IMR-90 (cell line): ENCODE data around the gene PDE5A. TPM values are rescaled to one million over a fixed set of nuclear protein-coding genes. Genes with fewer than 3 reads are reported as not detected.

Experiments used
- ATAC-seq: fragments of 200-7000 bp; cut with Tn5 transposase; 2 replicates; pipeline ENCODE4 v1.9.1; 2020; ENCODE audit warnings: low read depth, mild to moderate bottlenecking, moderate library complexity
- BruUV-seq: library from RNA; stranded (reverse); fragments of 400-500 nt; replicated peaks from 2 replicates; lab custom pipeline; 2021; lab: Mats Ljungman, UMichigan
- CTCF ChIA-PET: fragments of 300-600 bp; formaldehyde crosslinking; extraction: SDS; loops from one replicate; lab custom pipeline; 2021; ENCODE audit warnings: antibody characterized with exemption; lab: Yijun Ruan, JAX
- POLR2A ChIA-PET: fragments of 300-600 bp; sonication (Branson Sonifier 250); formaldehyde crosslinking; loops from one replicate; lab custom pipeline; 2022; ENCODE audit warnings: antibody characterized with exemption; ENCODE audit not compliant: unreplicated experiment; lab: Charles Lee
- DNase-seq: peaks from one replicate; pipeline ENCODE4 v3.0.0; 2013
- H2AFZ ChIP-seq: replicated peaks from 2 replicates; pipeline ENCODE3; 2013; ENCODE audit warnings: low read length, mild to moderate bottlenecking; ENCODE audit not compliant: poor library complexity
- H2AK5ac ChIP-seq: 2 replicates; pipeline ENCODE4 v1.6.1; 2013; ENCODE audit warnings: low read depth, low read length, inconsistent platforms
- H2AK9ac ChIP-seq: replicated peaks from 2 replicates; pipeline ENCODE3; 2013; ENCODE audit warnings: mild to moderate bottlenecking, low read depth, low read length, moderate library complexity; ENCODE audit not compliant: poor library complexity
- H2BK120ac ChIP-seq: 2 replicates; pipeline ENCODE4 v1.6.1; 2013; ENCODE audit warnings: low read depth, low read length, inconsistent platforms
- H2BK15ac ChIP-seq: 3 replicates; pipeline ENCODE4 v1.6.1; 2013; ENCODE audit warnings: low read depth, low read length, inconsistent platforms
- H2BK20ac ChIP-seq: 2 replicates; pipeline ENCODE4 v1.6.1; 2013; ENCODE audit warnings: low read depth, mild to moderate bottlenecking, inconsistent platforms, low read length, moderate library complexity
- H2BK5ac ChIP-seq: 2 replicates; pipeline ENCODE4 v1.6.1; 2013; ENCODE audit warnings: mild to moderate bottlenecking, low read depth, low read length, inconsistent platforms; ENCODE audit not compliant: poor library complexity, severe bottlenecking
- H3K14ac ChIP-seq: replicated peaks from 2 replicates; pipeline ENCODE4 v1.6.1; 2013; ENCODE audit warnings: low read depth, low read length, inconsistent platforms
- H3K18ac ChIP-seq: 2 replicates; pipeline ENCODE4 v1.6.1; 2013; ENCODE audit warnings: low read depth, low read length, control low read depth
- H3K23ac ChIP-seq: 2 replicates; pipeline ENCODE4 v1.6.1; 2013; ENCODE audit warnings: low read depth, low read length, inconsistent platforms
- H3K27ac ChIP-seq: 2 replicates; pipeline ENCODE4 v1.5.1; 2013; ENCODE audit warnings: mild to moderate bottlenecking, control low read depth, low read length; ENCODE audit not compliant: insufficient read depth
- H3K27me3 ChIP-seq: 2 replicates; pipeline ENCODE4 v1.6.1; 2013; ENCODE audit warnings: low read length; ENCODE audit not compliant: control insufficient read depth, insufficient read depth
- H3K36me3 ChIP-seq: 2 replicates; pipeline ENCODE4 v1.6.1; 2013; ENCODE audit warnings: low read length, mixed read lengths; ENCODE audit not compliant: control insufficient read depth, insufficient read depth
- H3K4ac ChIP-seq: 2 replicates; pipeline ENCODE4 v1.6.1; 2013; ENCODE audit warnings: low read depth, low read length, inconsistent platforms
- H3K4me1 ChIP-seq: 2 replicates; pipeline ENCODE4 v1.6.1; 2013; ENCODE audit warnings: low read length, mixed read lengths; ENCODE audit not compliant: control insufficient read depth, insufficient read depth
- H3K4me2 ChIP-seq: 2 replicates; pipeline ENCODE4 v1.6.1; 2013; ENCODE audit warnings: low read depth, mild to moderate bottlenecking, control low read depth, low read length, moderate library complexity
- H3K4me3 ChIP-seq: 2 replicates; pipeline ENCODE4 v1.5.1; 2013; ENCODE audit warnings: low read depth, mild to moderate bottlenecking, control low read depth, low read length, moderate library complexity; ENCODE audit not compliant: insufficient read depth
- H3K56ac ChIP-seq: 2 replicates; pipeline ENCODE4 v1.6.1; 2013; ENCODE audit warnings: low read length, inconsistent platforms; ENCODE audit not compliant: insufficient read depth; ENCODE audit errors: extremely low read depth
- H3K79me1 ChIP-seq, 2 experiments: 2 replicates each; pipeline ENCODE4 v1.6.1; 2013; ENCODE audit warnings: low read length in 2 of 2, inconsistent platforms in 1 of 2, low read depth in 1 of 2
- H3K9ac ChIP-seq: 2 replicates; pipeline ENCODE4 v1.6.1; 2013; ENCODE audit warnings: low read depth, low read length, control low read depth
- H3K9me1 ChIP-seq: 2 replicates; pipeline ENCODE4 v1.6.1; 2013; ENCODE audit warnings: low read length, inconsistent platforms; ENCODE audit not compliant: insufficient read depth
- H3K9me3 ChIP-seq: 2 replicates; pipeline ENCODE4 v1.6.1; 2013; ENCODE audit warnings: low read length; ENCODE audit not compliant: control insufficient read depth, insufficient read depth
- H4K20me1 ChIP-seq: 2 replicates; pipeline ENCODE4 v1.6.1; 2013; ENCODE audit warnings: low read length, inconsistent platforms; ENCODE audit not compliant: insufficient read depth
- H4K5ac ChIP-seq: 2 replicates; pipeline ENCODE4 v1.6.1; 2013; ENCODE audit warnings: mild to moderate bottlenecking, low read depth, low read length, control low read depth
- H4K8ac ChIP-seq, 2 experiments: 2 replicates each; pipeline ENCODE4 v1.6.1; 2013; ENCODE audit warnings: low read depth in 2 of 2, low read length in 2 of 2, control low read depth in 1 of 2, inconsistent platforms in 1 of 2
- H4K91ac ChIP-seq: 2 replicates; pipeline ENCODE4 v1.6.1; 2013; ENCODE audit warnings: low read depth, low read length, inconsistent platforms; ENCODE audit not compliant: insufficient read depth
- BHLHE40 ChIP-seq: fragments of 150-350 bp; IDR thresholded peaks from 2 replicates; pipeline ENCODE4 v1.6.1; 2016; ENCODE audit warnings: mild to moderate bottlenecking, low read depth, low read length
- CEBPB ChIP-seq: IDR thresholded peaks from 2 replicates; pipeline ENCODE4 v1.6.1; 2012; ENCODE audit warnings: low read depth, low read length, improper control_type of control experiment
- CHD1 ChIP-seq: IDR thresholded peaks from 2 replicates; pipeline ENCODE4 v1.6.1; 2012; ENCODE audit warnings: low read depth, low read length, improper control_type of control experiment
- CTCF ChIP-seq: conservative IDR thresholded peaks from 2 replicates; pipeline ENCODE4 v1.5.1; 2012; ENCODE audit warnings: mild to moderate bottlenecking, low read depth, low read length, improper control_type of control experiment
- FOS ChIP-seq: fragments of 150-350 bp; IDR thresholded peaks from 2 replicates; pipeline ENCODE4 v1.6.1; 2016; ENCODE audit warnings: low read depth, low read length
- MAFK ChIP-seq: IDR thresholded peaks from 2 replicates; pipeline ENCODE4 v1.6.1; 2012; ENCODE audit warnings: low read depth, low read length, improper control_type of control experiment
- MAZ ChIP-seq: IDR thresholded peaks from 2 replicates; pipeline ENCODE4 v1.6.1; 2012; ENCODE audit warnings: low read depth, mild to moderate bottlenecking, low read length, improper control_type of control experiment, moderate library complexity, borderline replicate concordance
- MXI1 ChIP-seq: IDR thresholded peaks from 2 replicates; pipeline ENCODE4 v1.6.1; 2012; ENCODE audit warnings: low read depth, mild to moderate bottlenecking, low read length, moderate library complexity, borderline replicate concordance
- NFE2L2 ChIP-seq: fragments of 150-350 bp; IDR thresholded peaks from 2 replicates; pipeline ENCODE4 v1.6.1; 2016; ENCODE audit warnings: low read depth, mild to moderate bottlenecking, low read length
- POLR2A ChIP-seq: IDR thresholded peaks from 2 replicates; pipeline ENCODE4 v1.6.1; 2012; ENCODE audit warnings: mild to moderate bottlenecking, low read depth, low read length
- RAD21 ChIP-seq: IDR thresholded peaks from 2 replicates; pipeline ENCODE4 v1.6.1; 2012; ENCODE audit warnings: low read length, improper control_type of control experiment
- SMC3 ChIP-seq: fragments of 150-350 bp; IDR thresholded peaks from 2 replicates; pipeline ENCODE4 v1.6.1; 2016; ENCODE audit warnings: low read depth, mild to moderate bottlenecking, antibody characterized with exemption, low read length, moderate library complexity
- USF2 ChIP-seq: fragments of 150-350 bp; IDR thresholded peaks from 2 replicates; pipeline ENCODE4 v1.6.1; 2017; ENCODE audit warnings: mild to moderate bottlenecking, antibody characterized with exemption, low read length, low read depth
- dilution Hi-C: fragments of 300-500 bp; cut with HindIII; formaldehyde crosslinking; loops from one replicate; pipeline ENCODE4 v1.14.3; 2018; ENCODE audit warnings: low sequenced_read_pairs; ENCODE audit not compliant: unreplicated experiment
- in situ Hi-C: fragments of 300-500 bp; cut with MboI; formaldehyde crosslinking; loops from 3 replicates; pipeline ENCODE4 v1.14.3; 2019; ENCODE audit warnings: low sequenced_read_pairs, inconsistent platforms, mixed read lengths
- intact Hi-C: fragments of 100-400 bp; cut with micrococcal nuclease; formaldehyde crosslinking; loops from 2 replicates; pipeline ENCODE4 v1.10.0; 2022
- polyA plus RNA-seq, 3 experiments: library from polyadenylated mRNA; depleted of rRNA; stranded (reverse); fragments of >200 nt; gene quantifications; 2 replicates each; pipeline ENCODE4 v1.2.3, GENCODE V29; 2012; ENCODE audit warnings: low replicate concordance in 1 of 3
- total RNA-seq: library from RNA; depleted of rRNA; stranded (reverse); fragments of >200 nt; gene quantifications from 2 replicates; pipeline ENCODE4 v1.2.3, GENCODE V29; 2012
- TF ChIP-seq, protein P1 (sequence below): fragments of 150-350 bp; IDR thresholded peaks from 2 replicates; pipeline ENCODE4 v1.6.1; 2016; ENCODE audit warnings: low read depth, mild to moderate bottlenecking, low read length, moderate library complexity, borderline replicate concordance

PDE5A gene
- total and polyA plus RNA-seq, 2 of the 4 experiments (the other 2 are of a cell fraction): 101 to 770 TPM

DNA sequence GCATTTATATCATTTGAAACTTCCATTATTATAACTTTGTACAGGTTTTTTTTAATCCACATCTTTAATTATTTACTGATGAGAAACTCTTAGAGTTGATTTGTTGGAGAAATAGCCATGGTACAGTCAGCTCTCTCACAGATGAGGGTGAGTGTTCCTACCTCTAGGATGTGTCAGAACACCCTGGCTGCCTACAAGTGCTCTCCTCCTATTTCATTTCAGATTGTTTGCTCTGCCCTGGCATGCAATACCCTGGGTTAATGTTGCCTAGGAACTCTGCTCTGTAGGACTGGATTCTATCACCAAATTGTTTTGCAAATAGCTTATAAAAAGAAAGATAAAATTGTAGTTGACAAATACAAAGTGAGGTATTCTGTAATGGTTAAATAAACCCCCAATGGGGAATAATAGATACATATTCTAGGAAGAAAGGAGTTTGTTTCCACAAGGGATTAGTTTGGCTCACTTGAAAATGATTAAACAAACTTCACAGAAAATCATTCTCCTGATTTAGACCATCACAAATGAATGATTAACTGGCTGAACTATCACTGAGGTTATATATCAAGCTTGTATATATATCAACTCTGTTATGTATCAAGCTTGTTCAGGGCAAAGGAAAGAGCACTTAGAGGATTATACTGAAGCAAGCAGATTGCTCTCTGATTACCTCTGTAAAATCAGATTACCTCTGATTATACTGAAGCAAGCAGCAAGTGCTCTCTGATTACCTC, 150.0 kb downstream of the PDE5A start:
- intact Hi-C loops: no loop called here
- Histone ChIP-seq H3K27ac (no peak overlapping the region), H3K56ac (no peak overlapping the region), H3K4ac (no peak overlapping the region), H2BK120ac (no peak overlapping the region), H2AFZ (no peak overlapping the region), H3K79me1 (peaks cover 4 to 6% of the 10 kb centered on the region in 2 experiments; a peak in 1 of 4 replicates), H3K18ac (no peak overlapping the region), H2BK5ac (no peak overlapping the region), H3K9me1 (no peaks in the 10 kb centered on the region; the same call in 1 of the 2 replicates), H2AK5ac (no peak overlapping the region), H3K9me3 (no peaks in the 10 kb centered on the region), H2BK15ac (no peak overlapping the region), H3K4me3 (no peak overlapping the region), H3K4me2 (no peak overlapping the region), H3K23ac (no peak overlapping the region), H2AK9ac (no peak overlapping the region), H3K27me3 (no peaks in the 10 kb centered on the region), H4K5ac (no peak overlapping the region), H2BK20ac (no peak overlapping the region), H3K36me3 (peaks cover 9% of the 10 kb centered on the region), H4K20me1 (no peaks in the 10 kb centered on the region), H3K9ac (no peak overlapping the region), H4K8ac (no peak overlapping the region), H3K14ac (no peak overlapping the region), H4K91ac (no peak overlapping the region), H3K4me1 (no peaks in the 10 kb centered on the region)
- peak; percentile 55 for DNase-seq
- no TSS peak for BruUV-seq
- ChIA-PET POLR2A (no interaction called here), CTCF (interaction anchor here (1.3 kb wide), 1 partner anchor 578 kb away, joined by 6 read pairs; no protein-coding TSS in a partner anchor)
- TF ChIP-seq USF2 (no peak), MAZ (no peak), CEBPB (no peak), BHLHE40 (no peak), MXI1 (no peak), MAFK (no peak), POLR2A (no peak), FOS (no peak), CHD1 (no peak), SMC3 (no peak), NFE2L2 (no peak), RAD21 (no peak), CTCF (no peak)
- TF ChIP-seq, protein P1, sequence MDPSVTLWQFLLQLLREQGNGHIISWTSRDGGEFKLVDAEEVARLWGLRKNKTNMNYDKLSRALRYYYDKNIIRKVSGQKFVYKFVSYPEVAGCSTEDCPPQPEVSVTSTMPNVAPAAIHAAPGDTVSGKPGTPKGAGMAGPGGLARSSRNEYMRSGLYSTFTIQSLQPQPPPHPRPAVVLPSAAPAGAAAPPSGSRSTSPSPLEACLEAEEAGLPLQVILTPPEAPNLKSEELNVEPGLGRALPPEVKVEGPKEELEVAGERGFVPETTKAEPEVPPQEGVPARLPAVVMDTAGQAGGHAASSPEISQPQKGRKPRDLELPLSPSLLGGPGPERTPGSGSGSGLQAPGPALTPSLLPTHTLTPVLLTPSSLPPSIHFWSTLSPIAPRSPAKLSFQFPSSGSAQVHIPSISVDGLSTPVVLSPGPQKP: no peak
- peak; percentile 83 for ATAC-seq
- dilution Hi-C loops: no loop called here
- in situ Hi-C loops: no loop called here
